Loucy (cell line): Measurements from ENCODE around the gene LPIN1.

ENCODE experiments used
- CTCF ChIP-seq: fragments of 200-600 bp; sonication (generic); conservative IDR thresholded peaks from 2 replicates; pipeline ENCODE4 v1.5.1; 2014; ENCODE audit warnings: mild to moderate bottlenecking, antibody characterized with exemption, low read length
- EZH2phosphoT487 ChIP-seq: fragments of 200-600 bp; IDR thresholded peaks from 2 replicates; pipeline ENCODE4 v1.6.1; 2018; ENCODE audit warnings: antibody characterized with exemption, mild to moderate bottlenecking, moderate library complexity, borderline replicate concordance

- no peak for TF ChIP-seq CTCF
- no peak for TF ChIP-seq EZH2phosphoT487
Measured at GRCh38 chr2:11705711-11706110, 40.7 kb upstream of the LPIN1 start.
